ENCODE measurements around the gene PAX9. TPM values are rescaled to one million over a fixed set of nuclear protein-coding genes. Genes with fewer than 3 reads are reported as not detected.
A peak's percentile ranks its signal among the peaks of the same experiment; 100 is the strongest.

The PAX9 gene
- total RNA-seq, 1 donor from 2014 or later: 4.6 TPM

DNA sequence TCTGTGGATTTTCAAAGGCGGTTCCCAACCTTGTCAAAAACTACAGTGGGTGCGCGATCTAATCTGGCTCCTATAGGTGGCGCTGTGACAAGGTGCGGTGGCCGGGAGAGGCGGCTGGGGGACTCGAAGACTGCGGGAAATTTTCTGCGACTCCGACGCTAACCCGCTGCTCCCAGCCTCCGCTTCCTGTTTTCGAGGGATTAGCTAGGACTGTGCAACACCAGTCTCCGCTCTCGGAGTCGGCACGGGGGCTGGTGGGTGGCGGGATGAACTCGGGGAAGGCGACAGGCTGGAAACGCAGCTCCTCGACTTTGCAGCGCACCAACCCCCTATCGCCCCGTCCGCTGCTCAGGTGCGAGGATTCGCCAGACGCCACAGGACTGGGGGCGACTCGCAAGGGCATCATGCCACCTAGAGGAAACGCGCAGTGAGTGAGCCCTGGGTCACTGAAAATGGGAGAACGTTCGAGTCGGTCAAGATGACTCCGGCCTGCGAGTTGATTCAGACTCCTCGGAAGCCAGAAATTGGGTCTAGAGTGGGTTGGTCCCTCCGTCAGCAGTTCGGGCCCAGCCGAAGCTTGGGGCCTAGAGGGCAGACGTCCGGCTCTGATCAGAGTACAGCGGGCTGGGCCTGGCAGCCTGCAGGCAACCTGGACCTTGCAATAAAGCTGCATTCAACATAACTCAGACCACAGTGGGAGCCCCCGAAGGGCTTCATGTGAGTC lies 5.5 kb upstream of the PAX9 start:
- Mint-ChIP-seq H3K27me3 (ENCODE audit: unreplicated experiment) (peaks cover 97% of the 10 kb centered on the region), H3K9me3 (ENCODE audit: unreplicated experiment) (peaks cover 3% of the 10 kb centered on the region), H3K4me1 (ENCODE audit: unreplicated experiment) (peaks cover 32% of the 10 kb centered on the region), H3K27ac (ENCODE audit: unreplicated experiment) (no peak overlapping the region), H3K4me3 (ENCODE audit: unreplicated experiment) (peak overlapping the region; percentile 63), H3K36me3 (ENCODE audit: unreplicated experiment) (peaks cover 4% of the 10 kb centered on the region)
- DNase-seq (ENCODE audit: extremely low spot score, unreplicated experiment): no peak
- TF ChIP-seq CTCF (IDR thresholded peaks at IDR 0.05): peak; percentile 60

- Mint-ChIP-seq H3K36me3 (ENCODE audit: unreplicated experiment) (peaks cover 4% of the 10 kb centered on the region), H3K9me3 (ENCODE audit: unreplicated experiment) (peaks cover 3% of the 10 kb centered on the region), H3K27ac (ENCODE audit: unreplicated experiment) (no peak overlapping the region), H3K4me1 (ENCODE audit: unreplicated experiment) (peaks cover 38% of the 10 kb centered on the region), H3K27me3 (ENCODE audit: unreplicated experiment) (peaks cover 97% of the 10 kb centered on the region), H3K4me3 (ENCODE audit: unreplicated experiment) (peak overlapping the region; percentile 63)
- no peak for DNase-seq (ENCODE audit: extremely low spot score, unreplicated experiment)
- TF ChIP-seq CTCF (IDR thresholded peaks at IDR 0.05): no peak
Measured at GRCh38 chr14:36656687-36657398, 4.8 kb upstream of the PAX9 start.

GRCh38 chr14:36657399-36658122 lies 4.1 kb upstream of the PAX9 start:
- H3K4me1 Mint-ChIP-seq (ENCODE audit: unreplicated experiment): peaks cover 44% of the 10 kb centered on the region

DNA sequence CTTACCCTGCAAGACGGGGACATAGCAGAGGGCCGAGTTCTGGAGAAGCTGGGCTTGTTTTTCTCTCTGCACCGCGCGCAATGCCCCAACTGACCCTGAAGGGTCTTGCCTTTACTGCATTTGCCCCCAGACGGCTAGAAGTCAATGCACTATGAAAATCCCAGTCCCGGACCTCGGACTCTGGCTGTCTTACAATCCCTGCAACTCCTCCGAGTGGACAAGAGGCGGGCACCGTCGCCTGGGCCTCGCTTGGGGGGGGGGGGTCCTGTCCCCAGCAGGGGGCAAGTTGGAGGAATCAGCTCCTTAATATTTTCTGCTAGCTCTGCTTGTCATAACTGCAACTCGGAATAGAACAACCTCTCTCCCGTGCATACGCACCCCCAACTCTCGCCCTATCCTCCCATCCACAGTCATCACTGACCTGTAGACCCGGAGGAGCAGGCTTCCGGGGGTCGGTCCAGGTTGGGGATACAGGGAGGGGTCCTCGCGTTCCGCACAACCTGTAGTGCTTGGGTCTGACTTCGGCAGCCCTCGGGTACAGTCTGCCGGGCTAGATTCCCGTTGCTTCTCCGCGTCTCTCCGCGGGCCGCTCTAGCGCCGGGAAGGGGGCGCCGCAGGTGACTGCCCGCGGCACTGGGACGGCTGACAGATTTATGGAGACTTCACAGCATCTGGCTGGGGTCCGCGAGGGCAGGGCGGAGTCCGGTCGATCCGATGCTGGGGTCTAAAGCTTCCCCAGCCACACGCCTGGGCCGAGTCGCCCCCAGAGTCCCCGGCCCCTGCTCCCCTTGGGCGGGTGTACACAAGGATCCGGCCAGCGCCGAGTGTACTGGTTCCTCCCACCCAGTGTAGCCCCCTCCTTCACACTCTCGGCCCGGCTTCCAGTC lies 3.3 kb upstream of the PAX9 start:
- Mint-ChIP-seq H3K36me3 (ENCODE audit: unreplicated experiment) (peaks cover 4% of the 10 kb centered on the region), H3K9me3 (ENCODE audit: unreplicated experiment) (peaks cover 3% of the 10 kb centered on the region), H3K27ac (ENCODE audit: unreplicated experiment) (no peak overlapping the region), H3K27me3 (ENCODE audit: unreplicated experiment) (peaks cover 96% of the 10 kb centered on the region), H3K4me3 (ENCODE audit: unreplicated experiment) (peak overlapping the region; percentile 63), H3K4me1 (ENCODE audit: unreplicated experiment) (peaks cover 51% of the 10 kb centered on the region)
- TF ChIP-seq CTCF (IDR thresholded peaks at IDR 0.05): no peak
- no peak for DNase-seq (ENCODE audit: extremely low spot score, unreplicated experiment)

More at GRCh38 chr14:36657399-36658122, 4.1 kb upstream of the PAX9 start:
- Mint-ChIP-seq H3K9me3 (ENCODE audit: unreplicated experiment) (peaks cover 3% of the 10 kb centered on the region), H3K4me3 (ENCODE audit: unreplicated experiment) (peak overlapping the region; percentile 63), H3K27ac (ENCODE audit: unreplicated experiment) (no peak overlapping the region), H3K36me3 (ENCODE audit: unreplicated experiment) (peaks cover 4% of the 10 kb centered on the region), H3K27me3 (ENCODE audit: unreplicated experiment) (peaks cover 96% of the 10 kb centered on the region)
- no peak for DNase-seq (ENCODE audit: extremely low spot score, unreplicated experiment)
- TF ChIP-seq CTCF (IDR thresholded peaks at IDR 0.05): no peak
